HepG2 (cell line): ENCODE measurements around the gene TEX29. TPM values are rescaled to one million over a fixed set of nuclear protein-coding genes. Genes with fewer than 3 reads are reported as not detected.
A peak's percentile ranks its signal among the peaks of the same experiment; 100 is the strongest.

Source experiments
- ATAC-seq: fragments of 200-7000 bp; cut with Tn5 transposase; 3 replicates; pipeline ENCODE4 v1.9.1; 2020; ENCODE audit warnings: mild to moderate bottlenecking, moderate library complexity
- BruUV-seq: library from RNA; stranded (reverse); fragments of 400-500 nt; replicated peaks from 2 replicates; lab custom pipeline; 2021; lab: Mats Ljungman, UMichigan
- CTCF ChIA-PET: fragments of 300-600 bp; formaldehyde crosslinking; extraction: SDS; loops from one replicate; lab custom pipeline; 2021; ENCODE audit warnings: low total read pairs, inconsistent platforms, low intra/inter-chr PET ratio; lab: Yijun Ruan, JAX
- POLR2A ChIA-PET: fragments of 350-600 bp; sonication (Branson Sonifier 250); formaldehyde crosslinking; loops from one replicate; lab custom pipeline; 2020; ENCODE audit warnings: antibody characterized with exemption, inconsistent platforms; lab: Yijun Ruan, JAX
- DNase-seq: peaks from one replicate; pipeline ENCODE4 v3.0.0-alpha.2; 2015; ENCODE audit warnings: low spot score
- FAIRE-seq: peaks from 3 replicates; lab custom pipeline; 2011; peaks lifted over from hg19 to GRCh38; lab: Jason Lieb, UNC
- H2AFZ ChIP-seq: one replicate; pipeline ENCODE4 v1.6.1; 2011; ENCODE audit warnings: low read length, inconsistent platforms
- H3K27ac ChIP-seq: fragments of 300-600 bp; 3 replicates; pipeline ENCODE4 v1.8.0; 2011; ENCODE audit warnings: mixed run types, mild to moderate bottlenecking, mixed read lengths, low read length, inconsistent platforms; ENCODE audit not compliant: insufficient read depth; ENCODE audit errors: extremely low read length
- H3K27me3 ChIP-seq, 2 experiments: fragments of 200-600 bp in 1 of 2; 2 replicates in 1 of 2; 3 replicates in 1 of 2; pipeline versions ENCODE4 v1.6.0 to v1.8.0; 2011; ENCODE audit warnings: low read length in 2 of 2, mild to moderate bottlenecking in 2 of 2, moderate library complexity in 2 of 2, inconsistent platforms in 1 of 2; ENCODE audit not compliant: insufficient read depth in 2 of 2, control insufficient read depth in 1 of 2
- H3K36me3 ChIP-seq, 2 experiments: fragments of 200-600 bp in 1 of 2; replicated peaks in 1 of 2; 2 replicates in 1 of 2; 3 replicates in 1 of 2; pipeline versions ENCODE4 v1.5.1 to v1.8.0; 2011; ENCODE audit warnings: low read length in 2 of 2, inconsistent platforms in 1 of 2; ENCODE audit not compliant: insufficient read depth in 2 of 2, control insufficient read depth in 1 of 2
- H3K4me1 ChIP-seq: 2 replicates; pipeline ENCODE4 v1.5.1; 2012; ENCODE audit warnings: low read length, inconsistent platforms; ENCODE audit not compliant: insufficient read depth
- H3K4me2 ChIP-seq: 2 replicates; pipeline ENCODE4 v1.6.0; 2011; ENCODE audit warnings: low read depth, low read length, inconsistent platforms
- H3K4me3 ChIP-seq, 3 experiments: fragments of 200-600 bp in 1 of 3; sonication (generic), shearing (Covaris generic) in 1 of 3; replicated peaks in 1 of 3; 2 replicates each; pipeline ENCODE4 v1.5.1; 2011 to 2016; ENCODE audit warnings: low read length in 3 of 3, inconsistent platforms in 2 of 3, low read depth in 2 of 3, mild to moderate bottlenecking in 2 of 3, control low read depth in 1 of 3, mixed read lengths in 1 of 3; ENCODE audit not compliant: insufficient read depth in 1 of 3
- H3K79me2 ChIP-seq: one replicate; pipeline ENCODE4 v1.6.1; 2011; ENCODE audit warnings: low read length, inconsistent platforms; ENCODE audit not compliant: insufficient read depth
- H3K9ac ChIP-seq: 2 replicates; pipeline ENCODE4 v1.6.0; 2011; ENCODE audit warnings: mild to moderate bottlenecking, low read depth, low read length, inconsistent platforms; ENCODE audit not compliant: insufficient read depth
- H3K9me3 ChIP-seq: 2 replicates; pipeline ENCODE4 v1.5.1; 2012; ENCODE audit warnings: mild to moderate bottlenecking, low read length
- H4K20me1 ChIP-seq: 2 replicates; pipeline ENCODE4 v1.6.0; 2011; ENCODE audit warnings: inconsistent platforms, mild to moderate bottlenecking, low read length, moderate library complexity; ENCODE audit not compliant: insufficient read depth
- GTF3A ChIP-seq: sonication (generic); formaldehyde crosslinking; conservative IDR thresholded peaks from 2 replicates; pipeline ENCODE4 v1.4.0; 2020; ENCODE audit warnings: mild to moderate bottlenecking, missing genetic modification reagents
- MAFF ChIP-seq: IDR thresholded peaks from 2 replicates; pipeline ENCODE4 v1.6.1; 2011; ENCODE audit warnings: low read depth, low read length, improper control_type of control experiment
- MAFK ChIP-seq, 2 experiments: IDR thresholded peaks in 1 of 2; conservative IDR thresholded peaks in 1 of 2; 2 replicates each; pipeline ENCODE4 v1.6.1; 2011; ENCODE audit warnings: improper control_type of control experiment in 2 of 2, low read length in 2 of 2
- MIXL1 ChIP-seq: IDR thresholded peaks from 2 replicates; pipeline ENCODE4 v1.6.1; 2016
- MTF2 ChIP-seq: sonication (generic); formaldehyde crosslinking; IDR thresholded peaks from 2 replicates; pipeline ENCODE4 v1.5.0; 2020; ENCODE audit warnings: missing genetic modification reagents, borderline replicate concordance
- NRL ChIP-seq: sonication (generic); formaldehyde crosslinking; IDR thresholded peaks from 2 replicates; pipeline ENCODE4 v1.5.0; 2020; ENCODE audit warnings: missing genetic modification reagents, mild to moderate bottlenecking, moderate library complexity, borderline replicate concordance
- ZNF263 ChIP-seq: sonication (generic); formaldehyde crosslinking; IDR thresholded peaks from 2 replicates; pipeline ENCODE4 v1.4.0; 2020; ENCODE audit warnings: missing genetic modification reagents
- WGBS: methylation state at CpG from one replicate; pipeline ENCODE4 v1.1.6; 2017; ENCODE audit warnings: low lambda C conversion rate; 5-methylcytosine and 5-hydroxymethylcytosine counted together
- in situ Hi-C: cut with HindIII; loops from 2 replicates; pipeline ENCODE4 v1.10.0; 2017; ENCODE audit warnings: low pct_unique_long_range_greater_than_20kb; ENCODE audit not compliant: extremely low pct_ligation_motif_present
- intact Hi-C: fragments of 100-400 bp; cut with micrococcal nuclease; formaldehyde crosslinking; loops from one replicate; pipeline ENCODE4 v1.10.0; 2022; ENCODE audit not compliant: unreplicated experiment
- polyA plus RNA-seq, 8 experiments: library from polyadenylated mRNA; depleted of rRNA in 3 of 8; stranded (reverse) in 7 of 8; unstranded in 1 of 8; fragments of >200 nt; fragmentation: Illumina TruSeq in 4 of 8; extraction: Trizol in 4 of 8; gene quantifications; 2 replicates each; pipeline versions ENCODE4 v1.2.1 to v1.2.3, GENCODE V29; 2011 to 2016; ENCODE audit warnings: low read depth in 4 of 8, missing spikeins in 1 of 8, mixed read lengths in 1 of 8; ENCODE audit not compliant: insufficient read depth in 1 of 8
- total RNA-seq, 5 experiments: library from RNA; depleted of rRNA; stranded (reverse); fragments of >200 nt; fragmentation: Illumina TruSeq; extraction: Trizol; gene quantifications; 2 replicates each; pipeline ENCODE4 v1.2.3, GENCODE V29; 2016; ENCODE audit warnings: low read depth in 1 of 5

TEX29 gene
- total and polyA plus RNA-seq, 2 of the 13 experiments (the other 11 are each of a cell fraction or from before 2014, with no cell fraction given): 0.12 to 0.22 TPM

- BruUV-seq: no TSS peak
- ATAC-seq: no peak
- Histone ChIP-seq H3K4me3 (no peak overlapping the region), H3K9ac (no peak overlapping the region), H3K9me3 (peaks cover 7% of the 10 kb centered on the region; the same call in 1 of the 2 replicates), H2AFZ (no peak overlapping the region), H4K20me1 (no peaks in the 10 kb centered on the region), H3K79me2 (no peaks in the 10 kb centered on the region), H3K36me3 (no peaks in the 10 kb centered on the region; a peak in 1 of 5 replicates), H3K4me2 (no peak overlapping the region), H3K4me1 (no peaks in the 10 kb centered on the region), H3K27ac (no peak overlapping the region), H3K27me3 (no peaks in the 10 kb centered on the region)
- POLR2A ChIA-PET: no interaction called here
- FAIRE-seq: no peak
- 0 out of 2 replicates have a peak, but pooled peaks have one; percentile 7 for TF ChIP-seq MAFF
- no peak for TF ChIP-seq GTF3A (CRISPR knock-in tag)
- no peak for TF ChIP-seq NRL (CRISPR knock-in tag)
- peak in 1 of 2 experiments; percentile 11; a peak in 1 of 4 replicates for TF ChIP-seq MAFK (conservative IDR thresholded peaks at IDR 0.05 in 1 of 2, IDR thresholded peaks at IDR 0.05 in 1 of 2; ENCODE audit: low read length in 2 of 2)
- no peak for DNase-seq
- intact Hi-C loops: no loop called here
- WGBS: 87% methylated on average over 14 of the region's 14 CpGs
- CTCF ChIA-PET: no interaction called here
- in situ Hi-C loops: no loop called here
Observed at GRCh38 chr13:111313911-111314425, 6.5 kb upstream of the TEX29 start.

GRCh38 chr13:111314852-111315251, 5.6 kb upstream of the TEX29 start:
- CTCF ChIA-PET: no interaction called here
- no peak for DNase-seq
- H3K9ac ChIP-seq: no peak overlapping the region
- TF ChIP-seq ZNF263 (CRISPR knock-in tag) (no peak), MIXL1 (CRISPR knock-in tag) (no peak), MTF2 (CRISPR knock-in tag) (no peak)
- TF ChIP-seq, all 625 proteins: peak for 0
- Histone ChIP-seq H3K36me3 (no peaks in the 10 kb centered on the region; a peak in 1 of 5 replicates), H3K4me1 (no peaks in the 10 kb centered on the region), H2AFZ (no peak overlapping the region), H4K20me1 (no peaks in the 10 kb centered on the region), H3K27ac (no peak overlapping the region), H3K9me3 (peaks cover 7% of the 10 kb centered on the region; the same call in 1 of the 2 replicates), H3K4me2 (no peak overlapping the region), H3K79me2 (no peaks in the 10 kb centered on the region), H3K4me3 (no peak overlapping the region), H3K27me3 (no peaks in the 10 kb centered on the region)
- FAIRE-seq (no peak), ATAC-seq (no peak)
- POLR2A ChIA-PET: no interaction called here
- no TSS peak for BruUV-seq
- WGBS: 93% methylated on average over 6 of the region's 6 CpGs
- in situ Hi-C loops (no loop called here), intact Hi-C loops (no loop called here)
